Raji (cell line): Measurements from ENCODE around the gene SGSM1.

ENCODE experiments used
- POLR2A ChIP-seq: IDR thresholded peaks from 2 replicates; pipeline ENCODE4 v1.6.1; 2011; ENCODE audit warnings: low read depth, low read length, control low read depth; ENCODE audit not compliant: insufficient read depth

The SGSM1 gene

GRCh38 chr22:24962094-24962493 lies 156.1 kb downstream of the SGSM1 start:
- TF ChIP-seq POLR2A = no peak

- TF ChIP-seq POLR2A = no peak
Measured at GRCh38 chr22:24962835-24963234, 156.8 kb downstream of the SGSM1 start.

- TF ChIP-seq POLR2A = no peak
Measured at GRCh38 chr22:24964441-24964840, 158.4 kb downstream of the SGSM1 start.

- TF ChIP-seq POLR2A = no peak
Measured at GRCh38 chr22:24965822-24966626, 160.0 kb downstream of the SGSM1 start.

GRCh38 chr22:24968066-24968561 lies 162.1 kb downstream of the SGSM1 start:
- TF ChIP-seq POLR2A = no peak

GRCh38 chr22:24969560-24970301 lies 163.7 kb downstream of the SGSM1 start:
- TF ChIP-seq POLR2A = no peak

- no peak for TF ChIP-seq POLR2A
Measured at GRCh38 chr22:24972369-24972768, 166.4 kb downstream of the SGSM1 start.

GRCh38 chr22:24973872-24974271 lies 167.9 kb downstream of the SGSM1 start:
- TF ChIP-seq POLR2A = no peak

GRCh38 chr22:24975125-24975640 lies 169.2 kb downstream of the SGSM1 start:
- TF ChIP-seq POLR2A = no peak

GRCh38 chr22:24975813-24976341 lies 169.9 kb downstream of the SGSM1 start:
- TF ChIP-seq POLR2A = no peak

GRCh38 chr22:24976442-24977218 lies 170.6 kb downstream of the SGSM1 start:
- no peak for TF ChIP-seq POLR2A
